GM23338 (cell line): Measurements from ENCODE around the gene KCNMA1.

ENCODE experiments used
- CTCF ChIP-seq, 2 experiments: fragments of 200-600 bp in 1 of 2; sonication (generic) in 1 of 2; conservative IDR thresholded peaks; 2 replicates each; pipeline versions ENCODE4 v1.5.1 to v1.6.1; 2016 to 2017; ENCODE audit warnings: antibody characterized with exemption in 2 of 2, low read depth in 2 of 2, mild to moderate bottlenecking in 2 of 2, moderate library complexity in 1 of 2
- ETS1 ChIP-seq: IDR thresholded peaks from 2 replicates; pipeline ENCODE4 v1.6.1; 2016; ENCODE audit warnings: antibody characterized with exemption
- EZH2 ChIP-seq: fragments of 200-600 bp; sonication (generic); IDR thresholded peaks from one replicate; pipeline ENCODE4 v1.8.0; 2017; ENCODE audit warnings: antibody characterized with exemption, mild to moderate bottlenecking, low read depth; ENCODE audit not compliant: unreplicated experiment
- EZH2phosphoT487 ChIP-seq: fragments of 200-600 bp; sonication (generic); IDR thresholded peaks from one replicate; pipeline ENCODE4 v1.8.1; 2018; ENCODE audit warnings: antibody characterized with exemption; ENCODE audit not compliant: unreplicated experiment
- POLR2AphosphoS5 ChIP-seq: IDR thresholded peaks from 2 replicates; pipeline ENCODE4 v1.6.1; 2016; ENCODE audit warnings: antibody characterized with exemption, low read depth
- REST ChIP-seq: IDR thresholded peaks from one replicate; pipeline ENCODE4 v1.6.1; 2018; ENCODE audit warnings: antibody characterized with exemption; ENCODE audit not compliant: unreplicated experiment
- ZNF462 ChIP-seq: fragments of 250-450 bp; sonication (Bioruptor Pico); IDR thresholded peaks from 2 replicates; pipeline ENCODE4 v1.5.0; 2020; ENCODE audit warnings: mild to moderate bottlenecking, moderate library complexity

- TF ChIP-seq CTCF (conservative IDR thresholded peaks at IDR 0.05; ENCODE audit: low read depth in 2 of 2) (no peak), EZH2phosphoT487 (no peak), EZH2 (no peak), POLR2AphosphoS5 (no peak), ZNF462 (CRISPR knock-in tag) (no peak), ETS1 (no peak), REST (no peak)
Measured at GRCh38 chr10:77512219-77512578, 125.4 kb downstream of the KCNMA1 start.
